PFSK-1 (cell line): Measurements from ENCODE around the gene TNFRSF13B.

Source experiments
- FOXP2 ChIP-seq: optimal IDR thresholded peaks from 2 replicates; pipeline ENCODE3; 2011; ENCODE audit warnings: borderline replicate concordance, control low read depth, inconsistent platforms; ENCODE audit not compliant: insufficient read depth; ENCODE audit errors: extremely low read length, extremely low read depth
- POLR2AphosphoS5 ChIP-seq: IDR thresholded peaks from 2 replicates; pipeline ENCODE4 v1.6.1; 2012; ENCODE audit warnings: low read depth, mild to moderate bottlenecking, control low read depth, low read length, moderate library complexity
- SIN3A ChIP-seq: IDR thresholded peaks from 2 replicates; pipeline ENCODE4 v1.6.1; 2012; ENCODE audit warnings: mild to moderate bottlenecking, low read length, moderate library complexity, borderline replicate concordance; ENCODE audit not compliant: insufficient read depth
- TAF1 ChIP-seq: IDR thresholded peaks from 2 replicates; pipeline ENCODE4 v1.6.1; 2012; ENCODE audit warnings: low read length, control low read depth, borderline replicate concordance; ENCODE audit not compliant: insufficient read depth
- TF ChIP-seq, protein P1 (sequence below), 2 experiments: IDR thresholded peaks; 2 replicates each; pipeline versions ENCODE4 v1.6.1 to v1.8.0; 2011 to 2012; ENCODE audit warnings: low read depth in 2 of 2, low read length in 2 of 2, control low read depth in 1 of 2, inconsistent platforms in 1 of 2, mild to moderate bottlenecking in 1 of 2, moderate library complexity in 1 of 2; ENCODE audit not compliant: insufficient read depth in 1 of 2

DNA sequence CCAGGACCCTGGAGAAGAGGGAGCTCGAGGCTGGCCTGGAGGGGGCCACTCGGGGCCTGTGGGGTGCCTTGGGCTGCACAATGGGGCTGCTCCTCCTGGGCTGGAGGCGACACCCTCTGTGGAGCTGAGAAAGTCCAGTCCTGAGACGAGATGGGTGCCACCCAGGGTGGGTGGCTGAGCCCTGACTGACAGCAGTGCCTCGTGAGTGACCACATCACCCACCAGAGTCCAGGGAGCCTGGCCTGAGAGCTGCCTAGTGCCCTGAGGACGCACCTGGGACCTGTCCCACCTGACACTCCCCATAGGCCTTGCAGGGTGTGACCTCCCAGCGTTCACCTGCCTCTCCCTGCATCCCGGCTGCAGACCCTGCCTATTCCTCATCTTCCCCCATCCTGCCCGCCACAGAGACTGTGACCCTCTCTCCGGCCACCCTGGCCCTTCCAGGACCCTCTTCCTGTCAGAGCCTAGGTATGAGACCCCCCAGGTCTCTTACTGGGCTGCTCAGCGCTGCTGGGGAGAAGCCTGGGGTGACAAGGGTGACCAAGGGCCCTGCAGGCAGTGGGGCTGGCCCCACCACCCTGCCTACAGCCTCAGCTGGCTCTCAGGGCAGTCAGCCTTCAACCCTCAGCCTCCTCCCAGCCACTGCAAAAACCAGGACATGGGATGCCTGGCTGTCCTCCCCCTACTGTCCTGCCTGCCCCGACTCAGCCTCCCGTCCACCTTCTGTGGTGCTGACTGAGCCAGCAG lies 41.2 kb downstream of the TNFRSF13B start:
- TF ChIP-seq POLR2AphosphoS5 (no peak), TAF1 (no peak), SIN3A (no peak), FOXP2 (no peak)
- TF ChIP-seq, protein P1, sequence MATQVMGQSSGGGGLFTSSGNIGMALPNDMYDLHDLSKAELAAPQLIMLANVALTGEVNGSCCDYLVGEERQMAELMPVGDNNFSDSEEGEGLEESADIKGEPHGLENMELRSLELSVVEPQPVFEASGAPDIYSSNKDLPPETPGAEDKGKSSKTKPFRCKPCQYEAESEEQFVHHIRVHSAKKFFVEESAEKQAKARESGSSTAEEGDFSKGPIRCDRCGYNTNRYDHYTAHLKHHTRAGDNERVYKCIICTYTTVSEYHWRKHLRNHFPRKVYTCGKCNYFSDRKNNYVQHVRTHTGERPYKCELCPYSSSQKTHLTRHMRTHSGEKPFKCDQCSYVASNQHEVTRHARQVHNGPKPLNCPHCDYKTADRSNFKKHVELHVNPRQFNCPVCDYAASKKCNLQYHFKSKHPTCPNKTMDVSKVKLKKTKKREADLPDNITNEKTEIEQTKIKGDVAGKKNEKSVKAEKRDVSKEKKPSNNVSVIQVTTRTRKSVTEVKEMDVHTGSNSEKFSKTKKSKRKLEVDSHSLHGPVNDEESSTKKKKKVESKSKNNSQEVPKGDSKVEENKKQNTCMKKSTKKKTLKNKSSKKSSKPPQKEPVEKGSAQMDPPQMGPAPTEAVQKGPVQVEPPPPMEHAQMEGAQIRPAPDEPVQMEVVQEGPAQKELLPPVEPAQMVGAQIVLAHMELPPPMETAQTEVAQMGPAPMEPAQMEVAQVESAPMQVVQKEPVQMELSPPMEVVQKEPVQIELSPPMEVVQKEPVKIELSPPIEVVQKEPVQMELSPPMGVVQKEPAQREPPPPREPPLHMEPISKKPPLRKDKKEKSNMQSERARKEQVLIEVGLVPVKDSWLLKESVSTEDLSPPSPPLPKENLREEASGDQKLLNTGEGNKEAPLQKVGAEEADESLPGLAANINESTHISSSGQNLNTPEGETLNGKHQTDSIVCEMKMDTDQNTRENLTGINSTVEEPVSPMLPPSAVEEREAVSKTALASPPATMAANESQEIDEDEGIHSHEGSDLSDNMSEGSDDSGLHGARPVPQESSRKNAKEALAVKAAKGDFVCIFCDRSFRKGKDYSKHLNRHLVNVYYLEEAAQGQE (IDR thresholded peaks at IDR 0.05; ENCODE audit: insufficient read depth in 1 of 2, low read depth in 2 of 2, low read length in 2 of 2): no peak
